NCI-H82 (cell line): ENCODE measurements around the gene IFI16.
A peak's percentile ranks its signal among the peaks of the same experiment; 100 is the strongest.
"Not testable (repeated sequence)": the region's sequence is repeated elsewhere in the genome, so short reads cannot be mapped to it uniquely, and the experiment has no call there.

Experiments
- DNase-seq: peaks from one replicate; lab custom pipeline; 2025; lab: John Stamatoyannopoulos, UW

The IFI16 gene

DNA sequence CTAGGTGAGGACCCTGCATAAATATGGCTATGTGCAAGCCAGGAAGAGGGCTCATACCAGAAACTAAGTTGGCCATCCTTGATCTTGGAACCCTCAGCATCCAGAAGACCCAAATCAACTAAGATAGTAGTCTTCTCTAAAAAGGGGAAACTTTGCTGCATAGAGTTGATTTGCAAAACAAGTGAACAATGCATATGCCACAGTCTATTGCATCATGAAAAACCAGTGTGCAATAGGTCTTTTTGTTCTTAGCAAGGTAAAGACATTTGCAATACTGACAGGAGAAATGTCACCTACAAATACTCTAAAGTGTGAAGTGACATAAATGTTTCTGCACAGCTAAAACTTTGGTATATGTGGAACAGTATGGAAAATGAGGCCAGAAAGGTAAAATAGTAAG lies 2.0 kb upstream of the IFI16 start:
- no peak for DNase-seq

DNA sequence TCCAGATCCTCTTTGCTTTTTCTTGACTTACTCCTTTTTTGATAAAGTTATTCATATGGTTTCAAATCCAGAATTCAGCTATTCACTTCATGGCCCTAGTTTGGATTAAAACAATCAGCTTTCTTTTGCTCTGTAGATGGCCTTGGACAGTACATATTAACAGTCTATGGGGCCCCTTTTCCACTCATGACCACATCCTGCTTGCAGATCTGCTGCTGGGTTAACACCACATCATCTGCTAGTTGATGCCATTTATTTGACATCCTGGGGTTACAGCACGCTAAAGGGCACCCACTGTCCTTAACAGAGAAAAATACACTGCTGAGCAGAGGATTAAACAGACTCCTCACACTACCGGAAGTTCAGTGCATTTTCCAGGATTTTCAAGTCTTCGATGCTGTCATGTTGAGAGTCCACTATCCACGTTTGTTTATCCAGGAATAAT lies 941 bp upstream of the IFI16 start:
- DNase-seq: no peak

- no peak for DNase-seq
These were observed 420 bp upstream of the IFI16 start for GRCh38 chr1:159009287-159009686.

DNA sequence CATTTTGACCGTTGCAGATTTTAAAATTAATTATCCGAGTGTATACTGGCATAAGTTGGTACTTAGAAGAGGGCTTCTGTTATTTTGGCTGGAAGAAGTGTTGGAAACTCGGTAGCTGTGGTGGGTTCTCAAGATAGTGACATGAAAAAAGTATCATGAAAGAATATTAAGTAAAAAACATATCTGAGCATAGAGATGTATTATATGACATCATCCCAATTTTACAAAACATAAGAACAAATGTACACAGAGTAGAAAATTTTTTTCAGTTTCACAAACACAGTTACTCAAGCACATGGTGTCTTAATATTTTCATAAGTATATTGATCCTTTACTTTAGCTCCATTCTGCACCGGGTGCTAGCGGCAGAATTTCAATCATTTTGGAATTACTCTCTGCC lies 684 bp downstream of the IFI16 start:
- DNase-seq: no peak

- not testable (repeated sequence) for DNase-seq
These were observed 1.3 kb downstream of the IFI16 start for GRCh38 chr1:159011001-159011400.

- no peak for DNase-seq
These were observed 2.0 kb downstream of the IFI16 start for GRCh38 chr1:159011751-159012150.

DNA sequence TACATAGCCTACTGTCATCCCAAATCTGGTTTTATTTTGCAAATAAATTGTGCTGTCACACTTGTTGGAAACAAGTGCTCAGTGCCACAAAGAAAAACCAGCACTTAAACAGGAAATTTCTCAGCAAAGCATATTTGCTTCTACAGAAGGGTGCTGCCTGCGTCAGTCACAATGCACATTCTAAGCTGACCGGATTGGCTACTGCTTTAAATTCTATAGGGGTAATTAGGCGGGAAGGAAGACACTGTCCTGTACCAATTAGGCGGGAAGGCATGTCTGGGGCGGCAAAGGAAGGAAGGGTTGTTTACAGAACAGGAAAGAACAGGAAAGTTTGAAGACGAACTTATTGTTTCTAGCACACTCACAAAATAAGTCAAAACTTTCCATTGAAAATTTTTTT lies 2.8 kb downstream of the IFI16 start:
- DNase-seq: peak; percentile 14

- no peak for DNase-seq
These were observed 4.4 kb downstream of the IFI16 start for GRCh38 chr1:159014003-159014571.

DNA sequence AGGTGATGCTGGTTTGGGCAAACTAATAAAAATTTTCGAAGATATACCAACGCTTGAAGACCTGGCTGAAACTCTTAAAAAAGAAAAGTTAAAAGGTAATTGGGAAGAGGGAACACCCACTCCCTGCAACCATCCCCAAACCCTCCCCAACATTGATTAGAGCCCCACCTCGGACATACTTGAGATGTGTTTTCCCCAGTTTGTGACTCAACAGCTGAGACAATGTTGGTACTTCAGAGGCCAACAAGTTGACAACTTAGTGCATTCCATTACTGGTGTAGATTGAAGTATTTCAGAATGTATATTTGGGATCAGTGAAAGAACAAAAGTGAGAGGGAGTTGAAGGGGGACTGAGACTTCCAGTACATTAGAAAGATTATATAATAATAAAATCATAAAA lies 5.1 kb downstream of the IFI16 start:
- DNase-seq: no peak

DNA sequence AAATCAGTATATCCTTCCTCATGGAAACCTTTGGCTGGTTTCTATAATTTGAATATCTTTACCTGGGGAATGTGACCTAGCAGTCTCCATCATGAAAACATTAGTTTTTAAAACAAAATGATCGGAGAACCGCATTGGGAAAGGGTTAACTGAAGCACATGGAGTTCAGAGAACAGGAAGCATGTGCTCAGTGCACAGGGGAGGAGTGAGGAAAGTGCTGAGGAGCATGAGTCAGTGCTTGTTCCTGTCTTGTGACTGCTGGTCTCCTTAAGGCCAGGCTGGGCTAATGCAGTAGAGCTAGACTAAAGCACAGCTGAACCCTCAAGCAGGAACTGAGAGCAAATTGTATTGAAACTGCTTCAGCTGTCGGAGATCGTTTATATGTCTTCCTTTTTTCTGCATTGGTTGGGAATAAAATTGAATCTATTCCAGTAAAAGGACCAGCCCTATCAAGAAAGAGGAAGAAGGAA lies 5.8 kb downstream of the IFI16 start:
- peak; percentile 16 for DNase-seq

DNA sequence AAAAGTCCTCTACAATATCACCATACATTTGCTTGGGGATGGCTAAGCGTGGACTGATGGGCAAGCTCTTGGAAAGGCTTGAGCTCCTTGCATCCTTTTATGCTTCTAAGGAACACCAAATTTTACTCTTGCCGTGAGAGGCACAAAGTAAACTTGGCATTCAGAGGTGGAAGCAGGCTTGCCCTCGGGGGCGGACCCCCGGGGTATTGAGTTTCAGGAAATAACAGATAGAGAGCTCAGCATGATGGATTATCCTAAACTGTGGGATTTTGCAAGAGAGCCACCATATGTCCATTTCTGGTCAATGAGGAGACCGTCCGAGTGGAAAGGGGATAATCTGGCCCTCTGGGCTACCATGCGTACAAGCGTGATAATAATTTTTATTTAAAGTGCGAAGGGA lies 14.0 kb downstream of the IFI16 start:
- peak; percentile 44 for DNase-seq

GRCh38 chr1:159025043-159025442 lies 15.3 kb downstream of the IFI16 start:
- no peak for DNase-seq

GRCh38 chr1:159026841-159027240 lies 17.1 kb downstream of the IFI16 start:
- DNase-seq: not testable (repeated sequence)

GRCh38 chr1:159030311-159030710 lies 20.6 kb downstream of the IFI16 start:
- DNase-seq: no peak

DNA sequence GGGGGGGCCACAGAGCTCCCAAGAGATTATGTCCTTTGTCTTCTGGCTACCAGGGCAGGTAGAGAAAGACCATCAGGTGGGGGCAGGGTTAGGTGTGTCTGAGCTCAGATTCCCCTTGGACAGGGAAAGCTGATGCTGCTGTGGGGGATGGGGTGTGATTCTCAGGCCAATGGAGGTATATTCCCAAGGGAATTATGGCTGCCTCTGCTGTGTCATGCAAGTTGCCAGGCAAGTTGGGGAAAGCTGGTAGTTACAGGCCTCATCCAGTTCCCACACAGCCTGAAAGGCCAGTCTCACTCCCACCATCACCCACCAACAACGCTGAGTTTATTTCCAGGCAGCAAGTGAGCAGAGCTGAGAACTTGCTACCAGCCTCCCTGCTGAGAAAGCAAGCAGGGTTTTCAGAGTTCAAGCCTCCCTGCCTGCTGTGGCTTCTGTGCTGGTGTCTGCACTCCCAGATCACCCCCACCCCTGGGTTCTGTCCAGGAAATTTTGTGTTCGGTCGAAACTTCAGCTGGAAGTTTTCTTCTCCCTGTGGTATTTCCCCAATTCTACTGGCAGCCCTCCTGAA lies 21.3 kb downstream of the IFI16 start:
- DNase-seq: no peak

DNA sequence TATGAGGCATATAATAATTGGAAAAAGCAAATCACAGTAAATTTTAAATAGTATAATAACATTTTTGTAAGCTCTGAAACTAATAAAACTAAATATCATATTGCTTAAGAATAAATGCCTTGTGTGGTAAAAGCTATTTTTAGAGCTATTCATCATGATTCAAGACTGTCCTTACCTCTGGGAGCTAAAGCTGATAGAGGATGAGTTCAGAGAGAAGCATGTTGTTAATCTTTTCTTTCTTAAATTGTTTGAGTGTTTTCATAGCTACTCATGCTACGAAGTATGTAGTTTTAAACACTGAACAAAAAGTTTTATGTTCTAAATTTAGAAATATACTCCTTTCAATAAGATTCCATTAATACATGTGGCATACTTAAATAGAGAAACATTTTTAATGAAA lies 30.5 kb downstream of the IFI16 start:
- DNase-seq: no peak

- DNase-seq: no peak
These were observed 31.4 kb downstream of the IFI16 start for GRCh38 chr1:159040893-159041724.

GRCh38 chr1:159046486-159046885 lies 36.8 kb downstream of the IFI16 start:
- not testable (repeated sequence) for DNase-seq

GRCh38 chr1:159051436-159051835 lies 41.7 kb downstream of the IFI16 start:
- DNase-seq: no peak

GRCh38 chr1:159054427-159054826 lies 44.7 kb downstream of the IFI16 start:
- DNase-seq: no peak

GRCh38 chr1:159055181-159055641 lies 45.5 kb downstream of the IFI16 start:
- DNase-seq: no peak

GRCh38 chr1:159056069-159056698 lies 46.5 kb downstream of the IFI16 start:
- peak; percentile 26 for DNase-seq

DNA sequence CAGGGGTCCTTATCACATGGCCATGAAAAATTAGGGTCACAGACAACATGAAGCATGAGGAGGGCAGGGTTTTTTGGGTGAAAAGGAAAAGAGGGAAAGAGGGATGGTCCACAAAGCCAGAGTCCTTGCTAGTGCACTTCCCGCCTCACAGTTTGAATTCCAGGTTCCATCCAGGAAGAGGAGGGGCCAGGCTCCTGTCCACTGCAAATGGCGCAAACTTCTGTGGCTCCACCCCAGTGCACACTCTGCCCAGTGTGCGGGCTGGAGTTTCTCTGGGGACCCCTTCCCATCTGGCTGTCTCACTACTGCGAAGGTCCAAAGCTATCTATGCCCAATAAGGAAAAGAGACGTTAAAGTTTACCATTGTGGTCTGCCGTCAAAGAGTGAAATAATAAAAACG lies 49.0 kb downstream of the IFI16 start:
- DNase-seq: no peak
